ENCODE data around the gene SMIM10.
A peak's percentile ranks its signal among the peaks of the same experiment; 100 is the strongest.

The SMIM10 gene

DNA sequence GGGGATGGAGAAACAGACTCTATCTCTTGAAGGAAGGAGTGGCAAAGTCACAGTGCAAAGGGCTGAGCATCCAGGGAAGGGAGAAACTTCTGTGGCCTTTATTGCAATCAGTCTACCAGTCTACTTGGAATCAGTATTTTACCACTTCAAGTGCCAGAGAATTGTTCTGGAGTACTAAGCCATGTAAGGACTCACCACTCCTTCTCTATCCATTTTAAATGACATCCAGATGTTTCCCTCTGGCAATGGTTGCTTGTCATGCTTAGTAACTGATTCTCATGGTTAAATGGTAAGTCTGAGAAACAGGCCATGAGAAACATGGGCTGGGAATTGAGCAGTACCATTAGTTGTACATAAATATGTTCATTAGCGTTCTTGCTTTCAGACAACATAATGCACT is 21.1 kb upstream of the SMIM10 start:
- TF ChIP-seq, protein P1, sequence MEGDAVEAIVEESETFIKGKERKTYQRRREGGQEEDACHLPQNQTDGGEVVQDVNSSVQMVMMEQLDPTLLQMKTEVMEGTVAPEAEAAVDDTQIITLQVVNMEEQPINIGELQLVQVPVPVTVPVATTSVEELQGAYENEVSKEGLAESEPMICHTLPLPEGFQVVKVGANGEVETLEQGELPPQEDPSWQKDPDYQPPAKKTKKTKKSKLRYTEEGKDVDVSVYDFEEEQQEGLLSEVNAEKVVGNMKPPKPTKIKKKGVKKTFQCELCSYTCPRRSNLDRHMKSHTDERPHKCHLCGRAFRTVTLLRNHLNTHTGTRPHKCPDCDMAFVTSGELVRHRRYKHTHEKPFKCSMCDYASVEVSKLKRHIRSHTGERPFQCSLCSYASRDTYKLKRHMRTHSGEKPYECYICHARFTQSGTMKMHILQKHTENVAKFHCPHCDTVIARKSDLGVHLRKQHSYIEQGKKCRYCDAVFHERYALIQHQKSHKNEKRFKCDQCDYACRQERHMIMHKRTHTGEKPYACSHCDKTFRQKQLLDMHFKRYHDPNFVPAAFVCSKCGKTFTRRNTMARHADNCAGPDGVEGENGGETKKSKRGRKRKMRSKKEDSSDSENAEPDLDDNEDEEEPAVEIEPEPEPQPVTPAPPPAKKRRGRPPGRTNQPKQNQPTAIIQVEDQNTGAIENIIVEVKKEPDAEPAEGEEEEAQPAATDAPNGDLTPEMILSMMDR (IDR thresholded peaks at IDR 0.05; ENCODE audit: control insufficient read depth, insufficient read depth, low read depth, low read length, missing control alignments) = no peak
- no peak for DNase-seq (ENCODE audit: low read depth)
- no peak overlapping the region for H3K4me3 ChIP-seq (ENCODE audit: control insufficient read depth, low read depth, low read length)

DNA sequence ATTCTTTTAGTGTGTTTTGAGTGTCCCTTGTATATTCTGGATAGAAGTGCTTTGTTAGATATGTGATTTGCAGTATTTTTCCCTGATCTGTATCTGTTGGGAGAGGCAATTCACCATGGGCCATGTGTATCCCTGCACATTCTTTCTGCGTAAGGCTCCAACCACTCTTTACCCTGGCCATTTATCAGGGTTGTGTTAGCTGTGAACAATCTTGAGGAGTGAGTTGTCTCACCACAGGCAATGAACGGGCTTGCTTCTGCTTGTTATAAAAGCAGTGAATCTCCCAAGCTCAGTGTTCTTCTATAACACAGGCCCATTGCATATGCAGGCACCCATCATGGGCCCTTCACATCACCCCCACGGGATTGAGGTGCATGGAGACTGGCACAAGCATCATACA is 18.9 kb upstream of the SMIM10 start:
- H3K4me3 ChIP-seq (ENCODE audit: control insufficient read depth, low read depth, low read length) = no peak overlapping the region
- TF ChIP-seq, protein P1 (IDR thresholded peaks at IDR 0.05; ENCODE audit: control insufficient read depth, insufficient read depth, low read depth, low read length, missing control alignments) = no peak
- no peak for DNase-seq (ENCODE audit: low read depth)

DNA sequence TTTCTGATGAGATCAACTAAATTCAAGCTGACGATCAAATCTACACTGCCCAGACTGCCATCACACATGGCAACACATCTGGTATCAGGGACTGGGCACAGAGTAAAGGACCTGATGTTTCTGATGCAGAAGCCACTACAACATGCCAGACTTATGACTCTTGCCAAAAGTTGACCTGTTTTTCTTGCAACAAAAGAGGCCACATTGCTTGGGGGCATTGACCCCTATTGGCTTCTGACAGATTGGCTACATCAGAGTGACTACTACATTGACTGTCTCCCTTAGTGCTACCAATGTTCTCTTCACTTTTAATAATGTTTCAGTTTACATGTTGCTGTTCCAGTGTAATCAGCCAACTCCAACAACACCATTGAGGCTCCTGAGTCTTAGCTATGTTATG is 15.3 kb upstream of the SMIM10 start:
- TF ChIP-seq, protein P1 (IDR thresholded peaks at IDR 0.05; ENCODE audit: control insufficient read depth, insufficient read depth, low read depth, low read length, missing control alignments) = no peak
- no peak overlapping the region for H3K4me3 ChIP-seq (ENCODE audit: control insufficient read depth, low read depth, low read length)
- no peak for DNase-seq (ENCODE audit: low read depth)

- TF ChIP-seq, protein P1 (IDR thresholded peaks at IDR 0.05; ENCODE audit: control insufficient read depth, insufficient read depth, low read depth, low read length, missing control alignments) = no peak
- DNase-seq (ENCODE audit: low read depth) = no peak
- no peak overlapping the region for H3K4me3 ChIP-seq (ENCODE audit: control insufficient read depth, low read depth, low read length)
Measured at GRCh38 chrX:134981910-134982309, 8.9 kb upstream of the SMIM10 start.

DNA sequence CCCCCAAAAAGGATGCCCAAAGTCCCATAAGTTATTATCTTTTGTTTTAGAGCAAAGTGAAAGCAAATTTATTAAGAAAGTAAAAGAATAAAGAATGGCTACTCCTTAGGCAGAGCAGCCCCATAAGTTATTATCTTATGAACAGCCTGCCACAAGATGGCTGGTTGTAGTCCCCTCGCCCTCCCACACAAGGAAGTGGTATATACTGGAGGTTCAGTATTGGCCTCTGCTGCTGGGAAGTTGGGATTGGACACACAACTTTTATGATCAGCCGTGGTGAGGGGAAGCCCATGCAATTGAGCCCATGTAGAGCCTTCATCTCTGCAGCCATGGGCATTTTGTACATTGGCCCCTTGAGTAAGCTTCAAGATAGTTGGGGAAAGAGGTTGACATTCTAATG is 8.0 kb upstream of the SMIM10 start:
- H3K4me3 ChIP-seq (ENCODE audit: control insufficient read depth, low read depth, low read length) = no peak overlapping the region
- TF ChIP-seq, protein P1 (IDR thresholded peaks at IDR 0.05; ENCODE audit: control insufficient read depth, insufficient read depth, low read depth, low read length, missing control alignments) = no peak
- DNase-seq (ENCODE audit: low read depth) = no peak

GRCh38 chrX:134985479-134985878 is 5.3 kb upstream of the SMIM10 start:
- DNase-seq (ENCODE audit: low read depth) = no peak
- TF ChIP-seq, protein P1 (IDR thresholded peaks at IDR 0.05; ENCODE audit: control insufficient read depth, insufficient read depth, low read depth, low read length, missing control alignments) = no peak
- H3K4me3 ChIP-seq (ENCODE audit: control insufficient read depth, low read depth, low read length) = no peak overlapping the region

DNA sequence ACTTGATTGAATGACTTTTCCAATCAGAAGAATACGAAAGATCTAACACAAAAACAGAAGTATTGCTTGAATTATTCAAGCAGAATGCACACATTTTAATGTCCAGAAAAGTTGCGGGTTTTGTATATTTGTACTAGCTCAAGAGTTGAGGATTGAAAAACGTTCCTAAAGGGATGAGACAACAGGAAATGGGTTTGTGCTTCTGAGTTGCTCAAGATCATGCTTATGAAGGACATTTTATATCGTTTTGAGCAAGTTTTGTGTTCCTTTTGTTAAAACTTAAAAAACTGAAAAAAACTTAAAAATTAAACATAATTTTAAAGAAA is 353 bp upstream of the SMIM10 start:
- TF ChIP-seq, protein P1 (IDR thresholded peaks at IDR 0.05; ENCODE audit: control insufficient read depth, insufficient read depth, low read depth, low read length, missing control alignments) = no peak
- peak; percentile 10 for DNase-seq (ENCODE audit: low read depth)
- no peak overlapping the region for H3K4me3 ChIP-seq (ENCODE audit: control insufficient read depth, low read depth, low read length)

Data from AG09309 (cell line).